A549 (cell line): ENCODE results near the gene KIAA0232. TPM values are rescaled to one million over a fixed set of nuclear protein-coding genes. Genes with fewer than 3 reads are reported as not detected.

ENCODE experiments used
- ATAC-seq, 2 experiments: fragments of 200-7000 bp in 1 of 2; fragments of >200 bp in 1 of 2; cut with Nextera tagmentation in 1 of 2; cut with Tn5 transposase in 1 of 2; 3 replicates each; pipeline versions ENCODE4 v1.8.0 to v1.9.1; 2018 to 2020; ENCODE audit warnings: mild to moderate bottlenecking in 1 of 2, moderate library complexity in 1 of 2
- CTCF ChIA-PET: fragments of 300-600 bp; sonication (Branson Sonifier 250); formaldehyde crosslinking; extraction: SDS; loops from one replicate; lab custom pipeline; 2021; ENCODE audit warnings: antibody characterized with exemption, inconsistent platforms; lab: Yijun Ruan, JAX
- POLR2A ChIA-PET: fragments of 350-600 bp; formaldehyde crosslinking; extraction: SDS; loops from one replicate; lab custom pipeline; 2021; ENCODE audit warnings: antibody characterized with exemption, inconsistent platforms; lab: Yijun Ruan, JAX
- DNase-seq, 2 experiments: peaks; one replicate each; pipeline versions ENCODE4 v3.0.0 to v3.0.0-alpha.2; 2011 to 2016; ENCODE audit warnings: low read depth in 1 of 2, low spot score in 1 of 2
- FAIRE-seq: peaks from 2 replicates; lab custom pipeline; 2011; peaks lifted over from hg19 to GRCh38; lab: Jason Lieb, UNC
- H3K27ac ChIP-seq, 2 experiments: fragments of >200 bp; sonication (Bioruptor Twin); formaldehyde crosslinking; 3 replicates each; pipeline ENCODE4 v1.5.1; 2016 to 2017
- H3K4me1 ChIP-seq: fragments of >200 bp; sonication (Bioruptor Twin); formaldehyde crosslinking; 3 replicates; pipeline ENCODE4 v1.6.1; 2016
- H3K4me2 ChIP-seq: fragments of >200 bp; sonication (Bioruptor Twin); formaldehyde crosslinking; 3 replicates; pipeline ENCODE4 v1.6.1; 2016
- H3K4me3 ChIP-seq: fragments of >200 bp; sonication (Bioruptor Twin); formaldehyde crosslinking; 3 replicates; pipeline ENCODE4 v1.5.1; 2016
- H3K9me3 ChIP-seq: fragments of >200 bp; sonication (Bioruptor Twin); formaldehyde crosslinking; 3 replicates; pipeline ENCODE4 v1.6.1; 2016
- CBX2 ChIP-seq: fragments of 200-600 bp; sonication (generic); IDR thresholded peaks from 2 replicates; pipeline ENCODE4 v1.6.1; 2016; ENCODE audit warnings: low read depth, mild to moderate bottlenecking, borderline replicate concordance
- CBX8 ChIP-seq: fragments of 200-600 bp; sonication (generic); IDR thresholded peaks from 2 replicates; pipeline ENCODE4 v1.6.1; 2016
- CEBPB ChIP-seq, 2 experiments: fragments of >200 bp in 1 of 2; sonication (Bioruptor Twin) in 1 of 2; formaldehyde crosslinking in 1 of 2; IDR thresholded peaks; 2 replicates each; pipeline ENCODE4 v1.6.1; 2012 to 2016
- CHD2 ChIP-seq: fragments of 150-350 bp; IDR thresholded peaks from 2 replicates; pipeline ENCODE4 v1.6.1; 2014; ENCODE audit warnings: low read length; ENCODE audit not compliant: partially characterized antibody
- EHF ChIP-seq: fragments of 250-450 bp; sonication (Bioruptor Pico); IDR thresholded peaks from 2 replicates; pipeline ENCODE4 v1.5.0; 2020; ENCODE audit warnings: mild to moderate bottlenecking
- ELK1 ChIP-seq: fragments of 150-350 bp; IDR thresholded peaks from 2 replicates; pipeline ENCODE4 v1.6.1; 2014; ENCODE audit warnings: low read depth, mild to moderate bottlenecking, low read length
- EP300 ChIP-seq, 2 experiments: fragments of >200 bp; sonication (Bioruptor Twin); formaldehyde crosslinking; IDR thresholded peaks; 2 replicates in 1 of 2; 3 replicates in 1 of 2; pipeline ENCODE4 v1.6.1; 2016 to 2017
- ESRRA ChIP-seq: fragments of 150-350 bp; IDR thresholded peaks from 2 replicates; pipeline ENCODE4 v1.6.1; 2014; ENCODE audit warnings: mild to moderate bottlenecking, low read length, borderline replicate concordance
- FOSB ChIP-seq: fragments of 250-450 bp; sonication (Bioruptor Pico); IDR thresholded peaks from 2 replicates; pipeline ENCODE4 v1.5.0; 2020; ENCODE audit warnings: mild to moderate bottlenecking, moderate library complexity
- FOXS1 ChIP-seq: fragments of 250-450 bp; sonication (Bioruptor Pico); IDR thresholded peaks from 2 replicates; pipeline ENCODE4 v1.5.0; 2020; ENCODE audit warnings: mild to moderate bottlenecking, moderate library complexity
- HES2 ChIP-seq: fragments of >200 bp; sonication (Bioruptor Twin); formaldehyde crosslinking; IDR thresholded peaks from 2 replicates; pipeline ENCODE4 v1.6.1; 2016
- HEYL ChIP-seq: fragments of 250-450 bp; sonication (Bioruptor Pico); IDR thresholded peaks from 2 replicates; pipeline ENCODE4 v1.8.0; 2021; ENCODE audit warnings: mild to moderate bottlenecking, moderate library complexity
- JUNB ChIP-seq: fragments of >200 bp; sonication (Bioruptor Twin); formaldehyde crosslinking; IDR thresholded peaks from 2 replicates; pipeline ENCODE4 v1.6.1; 2016
- KDM5A ChIP-seq: fragments of 200-600 bp; sonication (generic); IDR thresholded peaks from 2 replicates; pipeline ENCODE4 v1.6.1; 2016; ENCODE audit warnings: antibody characterized with exemption, mild to moderate bottlenecking
- MAFK ChIP-seq: fragments of 450-650 bp; IDR thresholded peaks from 2 replicates; pipeline ENCODE4 v1.6.1; 2014; ENCODE audit not compliant: partially characterized antibody
- MAZ ChIP-seq: fragments of 150-350 bp; IDR thresholded peaks from 2 replicates; pipeline ENCODE4 v1.6.1; 2014; ENCODE audit warnings: antibody characterized with exemption, low read depth, low read length, borderline replicate concordance
- NR3C1 ChIP-seq: fragments of >200 bp; sonication (Bioruptor Twin); formaldehyde crosslinking; IDR thresholded peaks from 3 replicates; pipeline ENCODE4 v1.6.1; 2017
- RFX5 ChIP-seq: fragments of 450-650 bp; IDR thresholded peaks from 2 replicates; pipeline ENCODE4 v1.7.1; 2014; ENCODE audit warnings: antibody characterized with exemption, mild to moderate bottlenecking, moderate library complexity
- RNF2 ChIP-seq: fragments of 200-600 bp; sonication (generic); IDR thresholded peaks from 2 replicates; pipeline ENCODE4 v1.6.1; 2016; ENCODE audit warnings: low read depth, mild to moderate bottlenecking, antibody characterized with exemption, moderate library complexity, borderline replicate concordance
- SREBF2 ChIP-seq: fragments of 450-650 bp; IDR thresholded peaks from 2 replicates; pipeline ENCODE4 v1.6.1; 2014; ENCODE audit warnings: mild to moderate bottlenecking, moderate library complexity
- TP53 ChIP-seq: fragments of 250-450 bp; sonication (Bioruptor Pico); IDR thresholded peaks from 2 replicates; pipeline ENCODE4 v1.5.0; 2021; ENCODE audit warnings: mild to moderate bottlenecking, moderate library complexity
- ZNF302 ChIP-seq: fragments of 250-450 bp; sonication (Bioruptor Pico); IDR thresholded peaks from 2 replicates; pipeline ENCODE4 v1.9.0; 2021; ENCODE audit warnings: inconsistent platforms, mild to moderate bottlenecking, moderate library complexity
- WGBS: methylation state at CpG from one replicate; pipeline ENCODE4 v1.1.6; 2017; ENCODE audit errors: missing lambda C conversion rate; 5-methylcytosine and 5-hydroxymethylcytosine counted together
- polyA plus RNA-seq, 4 experiments: library from polyadenylated mRNA; depleted of rRNA in 3 of 4; stranded (reverse); fragments of >200 nt; fragmentation: RNase III in 1 of 4; extraction: RNeasy Plus Mini Kit Qiagen cat#74134 plus additional on column Dnase treatment in 1 of 4; gene quantifications; 2 replicates in 3 of 4; 3 replicates in 1 of 4; pipeline ENCODE4 v1.2.3, GENCODE V29; 2011 to 2017
- TF ChIP-seq, protein P1 (sequence below): IDR thresholded peaks from 2 replicates; pipeline ENCODE4 v1.6.1; 2012
- TF ChIP-seq, protein P2 (sequence below): fragments of 250-450 bp; sonication (Bioruptor Pico); IDR thresholded peaks from 2 replicates; pipeline ENCODE4 v1.5.0; 2020; ENCODE audit warnings: low read depth, mild to moderate bottlenecking, moderate library complexity

KIAA0232 gene
- polyA plus RNA-seq, 2 of the 4 experiments (the other 2 are of a cell fraction): 9.3 to 21.5 TPM

GRCh38 chr4:6781113-6781512 lies 1.4 kb upstream of the KIAA0232 start:
- Histone ChIP-seq H3K4me3 (no peak overlapping the region), H3K9me3 (no peaks in the 10 kb centered on the region), H3K4me1 (peaks cover 32% of the 10 kb centered on the region), H3K27ac (no peak overlapping the region; a peak in 1 of 6 replicates), H3K4me2 (no peak overlapping the region)
- CTCF ChIA-PET: interaction anchor here (0.5 to 3.5 kb wide), 5 partner anchors 10 to 118 kb away, joined by 3 to 14 read pairs (median 9); no protein-coding TSS in a partner anchor
- FAIRE-seq (no peak), DNase-seq (no peak), ATAC-seq (no peak)
- WGBS: 90% methylated on average over 8 of the region's 8 CpGs
- TF ChIP-seq FOXS1 (no peak), MAZ (no peak), SREBF2 (no peak), ESRRA (no peak), ZNF302 (CRISPR knock-in tag) (no peak), JUNB (no peak), CHD2 (no peak), CBX8 (no peak), KDM5A (no peak)
- TF ChIP-seq, protein P1, sequence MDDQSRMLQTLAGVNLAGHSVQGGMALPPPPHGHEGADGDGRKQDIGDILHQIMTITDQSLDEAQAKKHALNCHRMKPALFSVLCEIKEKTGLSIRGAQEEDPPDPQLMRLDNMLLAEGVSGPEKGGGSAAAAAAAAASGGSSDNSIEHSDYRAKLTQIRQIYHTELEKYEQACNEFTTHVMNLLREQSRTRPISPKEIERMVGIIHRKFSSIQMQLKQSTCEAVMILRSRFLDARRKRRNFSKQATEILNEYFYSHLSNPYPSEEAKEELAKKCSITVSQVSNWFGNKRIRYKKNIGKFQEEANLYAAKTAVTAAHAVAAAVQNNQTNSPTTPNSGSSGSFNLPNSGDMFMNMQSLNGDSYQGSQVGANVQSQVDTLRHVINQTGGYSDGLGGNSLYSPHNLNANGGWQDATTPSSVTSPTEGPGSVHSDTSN: no peak
- TF ChIP-seq, all 56 proteins: peak for 0
- POLR2A ChIA-PET: no interaction called here

- ChIA-PET CTCF (interaction anchor here (0.5 to 3.5 kb wide), 6 partner anchors 11 to 118 kb away, joined by 3 to 14 read pairs (median 4); no protein-coding TSS in a partner anchor), POLR2A (interaction anchor here (0.6 kb wide), 1 partner anchor 41 kb away, joined by 3 read pairs; no protein-coding TSS in a partner anchor)
- Histone ChIP-seq H3K4me3 (peak overlapping the region; percentile 91), H3K9me3 (no peaks in the 10 kb centered on the region), H3K4me2 (peak overlapping the region; percentile 94), H3K27ac (peak overlapping the region; percentile 99 to 100), H3K4me1 (peaks cover 36% of the 10 kb centered on the region)
- DNase-seq (no peak), FAIRE-seq (no peak), ATAC-seq (no peak)
- no peak for TF ChIP-seq CEBPB (IDR thresholded peaks at IDR 0.05)
- TF ChIP-seq EP300 (IDR thresholded peaks at IDR 0.05): no peak
- TF ChIP-seq, protein P2, sequence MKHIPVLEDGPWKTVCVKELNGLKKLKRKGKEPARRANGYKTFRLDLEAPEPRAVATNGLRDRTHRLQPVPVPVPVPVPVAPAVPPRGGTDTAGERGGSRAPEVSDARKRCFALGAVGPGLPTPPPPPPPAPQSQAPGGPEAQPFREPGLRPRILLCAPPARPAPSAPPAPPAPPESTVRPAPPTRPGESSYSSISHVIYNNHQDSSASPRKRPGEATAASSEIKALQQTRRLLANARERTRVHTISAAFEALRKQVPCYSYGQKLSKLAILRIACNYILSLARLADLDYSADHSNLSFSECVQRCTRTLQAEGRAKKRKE: no peak
- no peak for TF ChIP-seq HES2
- TF ChIP-seq EHF (CRISPR knock-in tag): no peak
- TF ChIP-seq NR3C1: no peak
- TF ChIP-seq RNF2: no peak
- no peak for TF ChIP-seq MAFK
- no peak for TF ChIP-seq HEYL (CRISPR knock-in tag)
- TF ChIP-seq CBX2: no peak
- TF ChIP-seq TP53 (CRISPR knock-in tag): no peak
- TF ChIP-seq FOSB (CRISPR knock-in tag): no peak
- no peak for TF ChIP-seq MAZ
- TF ChIP-seq, protein P1: no peak
- no peak for TF ChIP-seq ELK1
- no peak for TF ChIP-seq RFX5
- 71% methylated on average over 6 of the region's 6 CpGs for WGBS
Observed at GRCh38 chr4:6781561-6781960, 966 bp upstream of the KIAA0232 start.
